ENCODE measurements around the gene TOLLIP.
"Not testable (repeated sequence)": the region's sequence is repeated elsewhere in the genome, so short reads cannot be mapped to it uniquely, and the experiment has no call there.

TOLLIP gene

DNA sequence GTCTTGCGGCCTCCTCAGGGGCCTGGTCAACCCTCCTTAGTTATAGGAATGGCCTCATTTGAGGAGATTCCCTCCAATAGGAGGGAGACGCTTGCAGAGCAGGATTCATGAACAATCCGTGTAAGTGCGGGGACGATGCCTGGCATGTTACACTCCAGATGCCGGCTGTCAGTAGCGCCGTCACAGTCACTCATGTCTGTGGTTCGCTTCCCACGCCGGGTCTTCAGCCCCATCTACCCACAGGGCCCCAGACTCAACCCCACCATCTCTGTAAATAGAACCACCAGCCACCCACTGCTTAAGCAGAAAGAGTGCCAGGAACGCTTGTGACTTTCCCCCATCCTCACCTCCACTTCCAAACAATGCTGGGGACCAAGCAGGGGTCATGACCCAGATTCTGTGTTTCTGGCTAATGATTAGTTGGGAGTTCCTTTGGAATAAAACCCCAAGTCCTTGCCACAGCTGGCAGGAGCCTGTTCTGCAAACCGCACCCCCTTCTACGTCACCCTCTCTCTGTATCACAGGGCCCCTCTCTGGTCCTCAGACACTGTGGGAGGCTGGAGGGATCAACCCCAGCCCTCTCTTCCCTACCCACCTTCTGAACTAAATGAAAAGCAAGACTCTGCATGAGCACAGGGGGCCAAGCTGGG lies 38.8 kb upstream of the TOLLIP start:
- DNase-seq (no peak), ATAC-seq (replicated peaks) (no peak)
- no peak overlapping the region for H3K27ac Mint-ChIP-seq
- H3K27me3 Mint-ChIP-seq: peaks cover 0 to 9% of the 10 kb centered on the region in 2 donors
- H3K4me1 Mint-ChIP-seq: peaks cover 0 to 2% of the 10 kb centered on the region in 2 donors
- no peaks in the 10 kb centered on the region for H3K36me3 Mint-ChIP-seq
- no peak overlapping the region for H3K4me3 Mint-ChIP-seq
- H3K9me3 Mint-ChIP-seq: no peaks in the 10 kb centered on the region

GRCh38 chr11:1347411-1347999 lies 38.1 kb upstream of the TOLLIP start:
- not testable (repeated sequence) for H3K27ac Mint-ChIP-seq; H3K27me3 Mint-ChIP-seq; DNase-seq; ATAC-seq (replicated peaks); H3K4me3 Mint-ChIP-seq; H3K9me3 Mint-ChIP-seq; H3K4me1 Mint-ChIP-seq; H3K36me3 Mint-ChIP-seq

GRCh38 chr11:1346669-1347390 lies 37.4 kb upstream of the TOLLIP start:
- Mint-ChIP-seq H3K27me3 (peaks cover 0 to 5% of the 10 kb centered on the region in 2 donors), H3K4me1 (peaks cover 0 to 2% of the 10 kb centered on the region in 2 donors), H3K4me3 (no peak overlapping the region), H3K27ac (no peak overlapping the region), H3K36me3 (no peaks in the 10 kb centered on the region), H3K9me3 (no peaks in the 10 kb centered on the region)
- ATAC-seq (replicated peaks): no peak
- DNase-seq: no peak

DNA sequence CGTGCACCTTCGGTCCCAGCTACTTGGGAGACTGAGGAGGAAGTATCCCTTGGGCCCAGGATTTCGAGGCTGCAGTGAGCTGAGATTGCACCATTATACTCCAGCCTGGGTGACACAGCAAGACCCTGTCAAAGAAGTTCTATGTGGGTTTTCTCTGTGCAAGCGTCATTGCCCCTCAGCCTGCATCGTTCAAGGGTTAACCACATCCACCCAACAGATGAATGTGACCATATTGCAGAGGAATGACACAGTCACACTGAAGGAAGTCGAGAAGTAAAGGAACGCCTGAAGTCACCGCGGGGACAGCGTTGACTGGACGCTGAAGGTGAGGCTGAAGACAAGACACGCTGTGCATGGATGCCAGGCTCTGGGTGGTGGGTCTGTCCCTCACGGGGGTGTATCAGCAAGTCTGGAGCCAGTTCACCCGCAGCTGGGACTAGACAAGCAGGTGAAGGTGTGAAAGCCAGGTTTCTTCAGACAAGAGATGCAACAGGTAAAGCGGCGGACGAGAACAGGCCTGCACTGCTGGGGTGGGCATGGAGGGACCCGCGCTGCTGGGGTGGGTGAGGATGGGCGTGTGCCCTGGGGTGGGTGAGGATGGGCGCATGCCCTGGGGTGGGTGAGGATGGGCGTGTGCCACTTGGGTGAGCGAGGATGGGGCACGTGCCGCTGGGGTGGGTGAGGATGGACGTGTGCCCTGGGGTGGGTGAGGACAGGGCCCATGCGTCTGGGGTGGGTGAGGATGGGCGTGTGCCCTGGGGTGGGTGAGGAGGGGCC lies 36.5 kb upstream of the TOLLIP start:
- Mint-ChIP-seq H3K36me3 (no peaks in the 10 kb centered on the region), H3K4me3 (no peak overlapping the region), H3K4me1 (no peaks in the 10 kb centered on the region), H3K27ac (no peak overlapping the region), H3K27me3 (peaks cover 0 to 5% of the 10 kb centered on the region in 2 donors), H3K9me3 (no peaks in the 10 kb centered on the region)
- ATAC-seq (replicated peaks): no peak
- DNase-seq: no peak

DNA sequence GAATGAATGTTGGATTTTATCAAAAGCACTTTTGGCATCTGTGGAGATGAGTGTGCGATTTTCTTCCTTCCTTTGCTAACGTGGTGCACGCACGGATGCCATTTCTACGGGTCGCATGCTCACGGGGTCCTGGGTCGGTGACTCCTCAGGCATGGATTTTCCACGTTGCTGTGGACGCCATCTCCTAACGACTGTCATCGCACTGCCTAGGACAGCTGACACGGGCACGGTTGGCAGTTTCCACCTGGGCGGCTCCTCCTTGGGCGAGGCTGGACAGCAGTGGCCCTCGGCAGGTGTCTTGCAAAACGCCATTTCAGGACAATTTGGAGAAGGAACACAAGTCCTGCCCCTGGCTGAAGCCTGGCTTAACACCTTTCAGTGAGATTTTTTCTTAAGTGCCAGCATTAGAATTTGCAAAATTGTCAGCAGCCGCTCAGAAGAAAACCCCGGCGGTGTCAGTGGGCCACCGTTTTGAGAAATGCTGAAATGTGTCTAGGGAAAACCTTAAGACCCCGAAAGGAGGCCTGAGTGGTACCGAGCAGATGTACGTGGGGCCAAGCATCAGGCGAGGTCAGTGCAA lies 34.7 kb upstream of the TOLLIP start:
- DNase-seq (no peak), ATAC-seq (replicated peaks) (no peak)
- Mint-ChIP-seq H3K27ac (no peak overlapping the region), H3K9me3 (no peaks in the 10 kb centered on the region), H3K27me3 (peaks cover 0 to 5% of the 10 kb centered on the region in 2 donors), H3K36me3 (no peaks in the 10 kb centered on the region), H3K4me1 (no peaks in the 10 kb centered on the region), H3K4me3 (no peak overlapping the region)

DNA sequence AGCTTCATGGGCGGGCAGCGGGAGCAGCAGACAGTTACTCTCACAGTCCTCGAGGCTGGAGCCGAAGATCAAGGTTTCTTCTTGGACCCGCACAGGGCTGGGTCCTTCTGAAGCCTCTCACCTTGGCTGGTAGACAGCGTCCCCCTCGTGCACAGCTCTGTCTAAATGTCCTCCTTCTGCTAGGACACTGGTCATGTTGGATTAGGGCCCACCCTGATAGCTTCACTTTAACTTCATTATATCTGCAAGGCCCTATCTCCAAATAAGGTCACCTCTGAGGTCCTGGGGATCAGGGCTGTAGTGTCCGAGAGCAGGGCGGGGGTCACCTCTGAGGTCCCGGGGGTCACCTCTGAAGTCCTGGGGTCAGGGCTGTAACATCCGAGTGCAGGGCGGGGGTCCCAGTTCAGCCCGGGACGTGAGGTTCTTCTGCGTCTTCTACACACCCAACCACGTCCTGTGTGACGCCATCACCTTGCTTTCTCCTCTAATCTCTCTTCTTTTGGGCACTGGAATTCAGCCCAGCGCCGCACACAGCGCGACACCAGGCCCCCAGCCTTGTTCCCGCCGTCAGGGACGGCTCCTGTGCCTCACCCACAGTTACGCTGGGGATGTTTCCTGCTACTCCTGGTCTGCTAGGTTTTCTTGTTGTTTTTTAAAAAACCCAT lies 34.1 kb upstream of the TOLLIP start:
- ATAC-seq (replicated peaks) (no peak), DNase-seq (no peak)
- H3K4me1 Mint-ChIP-seq: peaks cover 0 to under 1% of the 10 kb centered on the region in 2 donors
- H3K36me3 Mint-ChIP-seq: peaks cover under 1 to 1% of the 10 kb centered on the region in 2 donors
- H3K4me3 Mint-ChIP-seq: no peak overlapping the region
- H3K27ac Mint-ChIP-seq: no peak overlapping the region
- peaks cover 0 to under 1% of the 10 kb centered on the region in 2 donors for H3K9me3 Mint-ChIP-seq
- H3K27me3 Mint-ChIP-seq: peaks cover under 1 to 5% of the 10 kb centered on the region in 2 donors

GRCh38 chr11:1342946-1343345 lies 33.5 kb upstream of the TOLLIP start:
- H3K27ac Mint-ChIP-seq: no peak overlapping the region
- peaks cover 1 to 6% of the 10 kb centered on the region in 2 donors for H3K4me1 Mint-ChIP-seq
- H3K9me3 Mint-ChIP-seq: peaks cover 6 to 7% of the 10 kb centered on the region in 2 donors
- ATAC-seq (replicated peaks) (no peak), DNase-seq (no peak)
- peaks cover 5 to 6% of the 10 kb centered on the region in 2 donors for H3K27me3 Mint-ChIP-seq
- H3K4me3 Mint-ChIP-seq: no peak overlapping the region
- peaks cover 3 to 7% of the 10 kb centered on the region in 2 donors for H3K36me3 Mint-ChIP-seq

DNA sequence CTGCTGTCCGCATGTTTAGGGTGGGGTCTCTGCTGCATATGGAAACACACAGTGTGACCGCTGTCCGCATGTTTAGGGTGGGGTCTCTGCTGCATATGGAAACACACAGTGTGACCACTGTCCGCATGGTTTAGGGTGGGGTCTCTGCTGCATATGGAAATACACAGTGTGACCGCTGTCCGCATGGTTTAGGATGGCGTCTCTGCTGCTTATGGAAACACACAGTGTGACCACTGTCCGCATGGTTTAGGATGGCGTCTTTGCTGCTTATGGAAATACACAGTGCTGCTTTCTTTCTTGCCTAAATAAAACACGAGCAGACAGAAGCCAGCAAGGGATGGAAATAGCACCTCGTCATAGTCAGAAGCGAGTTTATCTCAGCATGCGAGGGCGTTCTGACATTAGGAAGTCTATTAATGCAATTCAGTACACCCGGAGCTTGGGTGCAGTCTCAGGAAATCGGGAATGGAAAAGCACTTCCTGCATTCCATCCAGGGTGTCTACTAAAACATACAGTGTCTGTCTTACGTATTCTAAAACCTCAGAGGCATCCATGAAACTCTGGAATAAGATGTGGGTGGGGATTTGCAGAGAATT lies 32.6 kb upstream of the TOLLIP start:
- Mint-ChIP-seq H3K4me3 (no peak overlapping the region), H3K9me3 (peaks cover 9% of the 10 kb centered on the region in 2 donors), H3K36me3 (peaks cover 6 to 10% of the 10 kb centered on the region in 2 donors), H3K27me3 (peaks cover 5 to 10% of the 10 kb centered on the region in 2 donors), H3K27ac (no peak overlapping the region), H3K4me1 (peaks cover 4 to 10% of the 10 kb centered on the region in 2 donors)
- ATAC-seq (replicated peaks) (peak in 1 of 2 donors; percentile 27), DNase-seq (no peak)

GRCh38 chr11:1341226-1341625 lies 31.8 kb upstream of the TOLLIP start:
- not testable (repeated sequence) for H3K27me3 Mint-ChIP-seq; H3K9me3 Mint-ChIP-seq; H3K4me1 Mint-ChIP-seq; H3K27ac Mint-ChIP-seq; DNase-seq; ATAC-seq (replicated peaks); H3K4me3 Mint-ChIP-seq
- peaks cover 6 to 10% of the 10 kb centered on the region in 2 donors for H3K36me3 Mint-ChIP-seq

DNA sequence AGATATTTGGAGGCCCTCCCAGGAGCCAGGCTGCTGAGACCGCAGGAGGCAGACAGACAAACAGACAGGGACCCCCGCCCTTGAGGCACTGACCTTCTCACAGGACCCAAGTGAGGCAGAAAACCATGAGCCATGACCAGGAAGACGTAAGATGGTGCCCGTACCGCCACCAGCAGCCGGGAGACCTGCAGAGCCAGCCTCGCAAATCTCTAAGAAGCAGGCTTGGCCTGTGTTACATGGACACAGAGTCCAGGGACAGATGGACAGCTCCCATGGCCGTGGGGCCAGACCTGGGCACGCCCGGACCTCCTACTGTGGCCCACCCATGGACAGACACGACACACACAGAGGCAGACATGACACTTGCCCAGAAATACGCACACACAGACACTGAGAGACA lies 30.7 kb upstream of the TOLLIP start:
- Mint-ChIP-seq H3K27ac (no peak overlapping the region), H3K9me3 (peaks cover 9% of the 10 kb centered on the region in 2 donors), H3K36me3 (peaks cover 6 to 10% of the 10 kb centered on the region in 2 donors), H3K27me3 (peaks cover 0 to 10% of the 10 kb centered on the region in 2 donors), H3K4me1 (peaks cover 8 to 17% of the 10 kb centered on the region in 2 donors), H3K4me3 (no peak overlapping the region)
- ATAC-seq (replicated peaks): no peak
- DNase-seq: no peak

- ATAC-seq (replicated peaks) (no peak), DNase-seq (no peak)
- H3K4me3 Mint-ChIP-seq: no peak overlapping the region
- H3K27me3 Mint-ChIP-seq: peaks cover 0 to 10% of the 10 kb centered on the region in 2 donors
- peaks cover 6 to 10% of the 10 kb centered on the region in 2 donors for H3K36me3 Mint-ChIP-seq
- H3K4me1 Mint-ChIP-seq: peaks cover 10 to 22% of the 10 kb centered on the region in 2 donors
- H3K9me3 Mint-ChIP-seq: peaks cover 9% of the 10 kb centered on the region in 2 donors
- H3K27ac Mint-ChIP-seq: no peak overlapping the region
These were observed 29.7 kb upstream of the TOLLIP start for GRCh38 chr11:1339066-1339675.

DNA sequence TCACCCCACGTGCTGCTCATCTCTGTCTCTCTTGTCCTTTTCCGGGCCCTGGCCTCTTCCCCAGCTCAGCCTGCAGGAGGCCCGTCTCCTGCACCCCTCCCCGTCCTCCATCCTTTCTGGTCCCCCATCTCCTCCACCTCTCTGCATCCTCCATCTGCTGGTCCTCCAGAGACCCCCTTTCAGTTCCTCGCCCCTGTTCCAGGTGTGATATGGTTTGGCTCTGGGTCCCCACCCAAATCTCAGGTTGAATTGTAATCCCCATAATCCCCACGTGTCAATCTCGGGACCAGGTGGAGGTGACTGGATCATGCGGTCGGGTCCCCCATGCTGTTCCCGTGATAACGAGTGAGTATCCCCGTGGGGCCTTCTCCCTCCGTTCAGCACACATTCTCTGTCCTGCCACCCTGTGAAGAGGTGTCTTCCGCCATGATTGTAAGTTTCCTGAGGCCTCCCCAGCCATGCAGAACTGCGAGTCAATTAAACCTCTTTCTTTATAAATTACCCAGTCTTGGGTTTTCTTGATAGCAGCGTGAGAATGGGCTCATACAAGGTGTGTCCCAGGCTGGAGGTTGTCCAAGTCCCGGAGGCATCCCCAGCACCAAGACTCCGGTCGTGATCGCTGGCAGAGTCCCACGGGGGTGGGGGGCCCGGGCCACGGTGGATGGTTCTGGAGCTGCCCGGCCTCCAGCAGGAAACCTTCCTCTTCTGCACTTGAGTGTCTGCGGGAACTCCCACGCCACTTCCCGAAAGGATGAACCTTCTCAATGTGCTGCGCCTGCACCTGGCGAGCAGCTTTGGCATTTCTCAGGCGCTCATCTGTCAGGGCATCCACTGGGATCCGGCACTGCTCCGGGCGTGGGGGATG lies 29.0 kb upstream of the TOLLIP start:
- DNase-seq (no peak), ATAC-seq (replicated peaks) (no peak)
- peaks cover 9% of the 10 kb centered on the region in 2 donors for H3K9me3 Mint-ChIP-seq
- peak overlapping the region; percentile 20 to 68 for H3K4me3 Mint-ChIP-seq
- peaks cover 0 to 10% of the 10 kb centered on the region in 2 donors for H3K27me3 Mint-ChIP-seq
- H3K4me1 Mint-ChIP-seq: peaks cover 10 to 22% of the 10 kb centered on the region in 2 donors
- peaks cover 6 to 10% of the 10 kb centered on the region in 2 donors for H3K36me3 Mint-ChIP-seq
- H3K27ac Mint-ChIP-seq: no peak overlapping the region

Measured in stimulated activated naive B cell treated with anti-CD40 and anti-IgM and Interleukin-4, amounts not matched to agents 10 μg/mL and 1 μg/mL and 100 μg/mL, for 72 hours (primary cell).